CD4-positive, alpha-beta T cell treated with Interleukin-12 subunit alpha and Interleukin-12 subunit beta, for 1 hour (primary cell): Measurements from ENCODE around the gene ERICH2.

Source experiments
- DNase-seq: peaks from one replicate; pipeline ENCODE4 v3.0.0-alpha.2; 2020

Gene ERICH2

DNA sequence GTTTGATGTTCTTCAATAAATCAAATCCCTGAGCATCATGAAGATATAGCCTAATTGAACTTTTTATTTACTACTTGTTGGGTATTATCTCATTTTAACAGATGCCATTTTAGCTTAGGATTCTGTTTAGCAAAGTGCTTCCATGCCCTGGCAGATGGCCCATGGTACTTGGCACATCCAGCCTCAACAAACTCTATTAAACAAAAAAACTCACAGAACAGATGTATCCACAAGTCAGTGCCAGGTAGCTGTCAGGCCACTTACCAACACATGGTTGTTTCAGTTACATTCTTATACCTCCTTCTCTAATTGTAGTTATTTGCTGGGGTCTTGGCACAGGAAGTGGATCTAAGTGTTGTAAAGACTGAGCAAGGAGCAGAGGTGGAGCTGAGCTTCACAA lies 76.1 kb downstream of the ERICH2 start:
- no peak for DNase-seq

DNA sequence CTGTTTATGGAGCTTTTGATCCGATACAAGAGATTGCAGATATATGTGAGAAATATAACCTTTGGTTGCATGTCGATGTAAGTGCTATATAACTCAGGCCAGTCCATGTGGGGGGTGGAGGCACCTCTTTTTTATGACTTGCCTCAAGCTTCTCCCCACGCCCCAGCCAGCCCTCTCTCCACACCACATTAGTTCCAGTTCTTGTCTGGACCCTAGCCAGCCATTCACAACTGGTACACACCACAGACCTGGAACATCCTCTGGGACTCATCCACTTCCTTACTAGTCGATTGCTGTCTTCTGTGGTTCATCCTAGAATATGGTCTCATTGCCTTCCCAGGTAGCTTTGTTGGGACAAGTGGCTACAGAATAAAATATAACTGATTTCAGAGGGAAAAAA lies 77.5 kb downstream of the ERICH2 start:
- no peak for DNase-seq
